Glomerular endothelial cell (primary cell): Measurements from ENCODE around the gene PLPP7. TPM values are rescaled to one million over a fixed set of nuclear protein-coding genes. Genes with fewer than 3 reads are reported as not detected.
"Not testable (repeated sequence)": the region's sequence is repeated elsewhere in the genome, so short reads cannot be mapped to it uniquely, and the experiment has no call there.

ENCODE experiments used
- DNase-seq: peaks from one replicate; pipeline ENCODE4 v3.0.0-alpha.2; 2011; ENCODE audit warnings: low read depth, low spot score; ENCODE audit errors: extremely low read depth
- total RNA-seq: library from RNA; depleted of rRNA; stranded (reverse); fragments of >200 nt; gene quantifications from 2 replicates; pipeline ENCODE4 v1.2.3, GENCODE V29; 2015

The PLPP7 gene
- total RNA-seq, 1 donor from 2014 or later = 4.4 TPM

- no peak for DNase-seq
Observed at GRCh38 chr9:131266266-131267229, 23.0 kb upstream of the PLPP7 start.

GRCh38 chr9:131270171-131271015 is 19.1 kb upstream of the PLPP7 start:
- peak; percentile 25 for DNase-seq

DNA sequence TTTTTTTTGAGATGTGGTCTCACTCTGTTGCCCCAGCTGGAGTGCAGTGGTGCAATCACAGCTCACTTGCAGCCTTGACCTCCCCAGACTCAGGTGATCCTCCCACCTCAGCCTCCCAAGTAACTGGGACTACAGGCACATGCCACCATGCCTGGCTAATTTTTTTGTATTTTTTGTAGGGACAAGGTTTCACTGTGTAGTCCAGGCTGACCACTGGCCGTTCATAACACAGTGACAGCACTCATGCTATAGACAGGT is 18.6 kb upstream of the PLPP7 start:
- not testable (repeated sequence) for DNase-seq

- DNase-seq = no peak
Observed at GRCh38 chr9:131271506-131271931, 18.0 kb upstream of the PLPP7 start.

DNA sequence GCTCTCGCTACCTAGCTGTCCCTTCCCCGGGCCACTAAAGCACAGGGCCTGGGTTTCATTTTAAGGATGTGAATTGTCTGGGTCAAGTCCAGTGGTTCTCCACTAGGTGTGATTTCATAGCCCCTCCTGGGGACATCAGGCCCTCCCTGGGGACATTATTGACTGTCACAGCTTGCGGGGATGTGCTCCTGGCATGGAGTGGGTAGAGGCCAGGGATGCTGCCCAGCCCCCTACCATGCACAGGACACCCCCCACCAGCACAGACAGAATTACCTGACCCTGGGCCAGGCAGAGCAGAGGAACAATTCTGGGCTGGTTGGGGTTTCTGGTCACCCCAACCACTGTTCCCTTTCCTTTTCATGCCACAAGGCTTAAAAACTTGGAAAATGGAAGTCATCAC is 17.3 kb upstream of the PLPP7 start:
- no peak for DNase-seq

DNA sequence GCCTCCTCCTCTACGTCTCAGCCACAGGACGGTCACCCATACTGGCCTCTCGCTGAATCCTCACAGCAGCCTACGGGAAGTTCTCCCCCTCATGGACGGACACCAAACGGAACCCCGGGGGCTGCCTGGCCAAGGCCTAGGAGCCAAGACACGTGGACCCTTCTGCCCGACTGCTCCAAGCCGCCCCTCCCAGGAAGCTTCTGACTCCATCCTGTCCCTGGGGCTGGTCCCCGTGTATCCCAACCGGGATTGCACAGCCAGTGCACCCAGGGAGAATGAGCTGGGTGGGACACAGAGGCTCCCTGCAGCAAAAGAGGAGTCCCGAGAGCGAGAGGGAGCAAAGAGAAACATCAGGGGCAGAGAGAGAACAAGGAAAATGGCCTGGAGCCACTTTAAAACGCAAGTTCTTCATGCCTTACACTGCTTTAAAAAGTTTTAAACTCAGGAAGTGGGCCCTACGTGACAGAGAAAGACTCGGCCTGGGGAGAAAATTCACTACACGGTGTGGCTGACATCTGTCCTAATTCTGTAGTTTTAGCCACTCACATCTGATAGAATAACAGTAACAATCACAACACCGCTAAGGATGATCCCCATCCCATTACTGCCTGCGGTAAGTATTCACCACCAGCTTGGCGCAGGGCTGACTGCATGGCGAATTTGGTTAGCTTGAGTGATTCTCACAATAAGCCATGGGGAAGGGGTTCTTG is 16.2 kb upstream of the PLPP7 start:
- DNase-seq = no peak

DNA sequence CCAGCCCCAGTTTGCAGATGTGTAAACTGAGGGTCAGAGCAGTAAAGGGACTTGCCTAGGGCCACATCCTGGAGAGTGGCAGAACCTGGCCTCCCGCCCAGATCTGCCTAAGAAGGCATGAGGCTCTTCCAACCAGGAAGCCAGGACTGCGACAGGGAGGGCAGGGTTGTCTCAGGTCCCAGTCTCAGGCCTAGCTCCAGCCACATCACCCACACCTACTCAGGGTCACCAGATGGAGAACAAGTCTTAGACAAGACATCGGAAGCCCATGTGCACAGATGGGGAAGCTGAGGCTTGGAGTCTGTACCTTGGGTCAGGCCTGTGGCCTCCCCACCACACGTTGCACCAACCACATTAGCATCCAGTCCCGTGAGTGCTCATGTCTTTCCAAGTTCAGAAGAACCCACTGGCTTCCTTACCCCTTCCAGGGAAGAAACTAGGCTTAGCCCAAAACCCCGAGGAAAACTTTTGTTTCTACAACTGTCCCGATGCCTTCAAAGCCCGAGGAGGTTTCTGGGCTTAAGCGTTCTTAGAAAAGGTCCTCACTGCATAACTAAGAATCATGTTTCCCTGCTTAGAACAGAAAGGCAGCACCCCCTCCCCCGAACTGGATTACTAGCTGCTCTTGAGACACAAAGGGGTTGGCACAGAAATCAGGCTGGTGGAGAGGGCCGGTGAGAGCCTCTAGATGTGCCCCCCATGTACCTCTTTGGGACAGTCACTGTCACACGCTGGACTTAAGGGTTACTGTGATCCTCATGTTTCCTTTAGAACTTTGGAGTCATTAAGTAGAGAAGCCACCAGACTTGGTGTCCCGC is 15.5 kb upstream of the PLPP7 start:
- DNase-seq = no peak

DNA sequence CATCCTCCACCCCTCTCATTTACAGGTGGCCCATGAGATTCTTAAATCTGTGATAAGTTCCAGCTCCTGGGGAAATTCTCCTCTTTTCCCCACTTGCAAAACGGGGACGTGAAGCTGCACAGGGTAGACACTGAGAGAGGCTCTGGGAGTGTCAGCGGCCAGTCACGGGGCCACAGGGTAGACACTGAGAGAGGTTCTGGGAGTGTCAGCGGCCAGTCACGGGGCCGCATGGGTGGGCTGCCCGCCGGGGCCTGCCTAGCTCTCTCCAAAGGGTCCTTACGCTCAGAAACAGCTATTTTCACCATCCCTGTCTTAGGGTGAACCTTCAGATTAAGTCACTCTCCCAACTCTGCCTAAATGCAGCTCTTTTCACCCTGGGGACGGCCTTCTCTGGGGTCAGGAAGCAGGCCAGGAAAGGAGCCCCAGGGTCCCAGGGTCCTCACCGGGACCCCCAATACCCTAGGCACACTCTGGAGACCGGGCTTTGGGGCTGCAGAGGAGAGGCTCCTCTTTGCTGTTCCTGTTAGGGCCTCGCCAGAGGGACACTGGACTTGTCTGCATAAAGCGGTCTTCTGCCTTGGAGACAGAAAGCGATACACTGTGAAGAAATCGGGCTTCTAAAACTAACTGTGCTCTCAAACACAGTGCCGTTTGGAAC is 14.7 kb upstream of the PLPP7 start:
- DNase-seq = no peak

GRCh38 chr9:131275332-131276093 is 14.0 kb upstream of the PLPP7 start:
- no peak for DNase-seq

GRCh38 chr9:131276094-131276888 is 13.2 kb upstream of the PLPP7 start, which contains the start of gene FAM78A:
FAM78A (minus strand) TSS chr9:131276510; CDS start chr9:131276179, 331 bp downstream.
- DNase-seq = no peak

DNA sequence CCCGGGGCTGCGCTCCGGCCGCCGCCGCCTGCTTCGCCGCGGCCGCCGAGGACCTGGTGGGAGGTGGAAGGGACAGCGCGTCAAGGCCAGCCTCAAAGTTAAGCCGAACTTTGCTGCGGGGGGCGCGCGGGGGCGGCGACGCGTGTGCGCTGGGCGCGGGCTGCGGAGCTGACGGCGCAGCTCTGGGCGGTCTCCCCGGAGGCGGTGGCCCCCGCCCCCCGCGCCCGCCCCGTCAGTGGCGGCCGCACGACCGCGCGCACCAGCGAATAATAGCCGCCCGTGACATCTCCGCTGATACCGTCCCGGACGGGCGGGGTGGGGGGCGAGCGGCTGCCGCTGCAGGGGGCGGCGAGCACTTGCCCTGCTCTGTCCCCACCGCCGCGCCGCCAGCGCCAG is 12.6 kb upstream of the PLPP7 start:
- DNase-seq = no peak

- DNase-seq = no peak
Observed at GRCh38 chr9:131277287-131277909, 12.1 kb upstream of the PLPP7 start.

DNA sequence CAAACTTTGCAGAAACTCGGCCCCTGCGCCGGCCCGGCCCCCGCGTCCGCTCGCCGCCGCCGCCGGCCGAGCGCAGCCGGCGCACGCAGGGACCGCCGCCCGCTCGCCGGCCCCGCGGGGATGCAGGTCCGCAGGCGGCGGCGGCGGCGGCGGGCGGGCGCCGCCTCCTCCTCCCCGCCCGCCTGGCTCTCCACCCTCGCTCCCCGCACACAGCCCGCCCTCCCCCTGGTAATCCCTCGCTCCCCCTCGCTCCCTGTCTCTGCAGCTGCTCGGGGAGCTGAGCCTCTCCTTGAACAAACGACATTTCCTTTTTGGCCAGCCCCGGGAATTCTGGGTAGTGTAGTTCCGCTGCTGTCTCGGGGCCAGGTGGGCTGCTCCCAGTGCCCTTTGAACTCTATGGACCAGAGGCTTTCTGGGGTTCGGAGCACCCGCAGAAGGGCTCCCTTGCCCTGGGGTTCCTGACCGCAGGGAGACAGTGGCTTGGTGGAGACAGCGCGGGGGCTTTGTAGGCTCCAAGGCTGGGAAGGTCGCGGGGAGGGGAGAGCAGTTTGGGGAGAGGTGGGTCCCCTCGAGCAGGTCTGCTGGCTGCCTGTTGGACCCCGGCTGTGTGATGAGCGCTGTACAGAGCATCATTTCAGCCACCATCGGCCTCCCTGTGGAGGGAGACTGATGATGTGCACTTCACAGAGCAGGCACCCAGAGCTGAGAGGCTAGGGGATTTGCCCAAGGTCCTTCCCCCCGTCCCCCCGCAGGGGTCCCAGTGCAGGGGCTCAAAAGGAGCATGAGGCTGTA is 11.4 kb upstream of the PLPP7 start:
- peak; percentile 22 for DNase-seq

DNA sequence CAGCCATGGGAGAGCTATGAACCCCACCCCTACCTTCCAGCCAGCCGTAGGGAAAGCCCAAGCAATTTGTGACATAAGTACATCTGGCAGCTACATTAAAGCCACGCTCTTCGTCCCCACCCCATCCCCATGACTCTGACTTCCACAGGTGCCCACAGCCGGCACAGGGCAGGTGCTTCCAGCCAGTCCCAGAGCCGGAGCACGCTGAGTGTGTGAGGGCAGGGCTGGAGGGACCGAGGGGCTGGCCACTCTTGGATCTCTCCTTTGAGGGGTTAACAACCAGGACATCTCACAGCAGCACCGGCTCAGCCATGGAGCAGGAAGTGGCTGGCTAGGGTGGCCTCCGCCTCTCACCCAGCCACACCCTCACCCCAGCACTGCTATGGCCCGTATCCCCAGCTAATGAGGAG is 10.8 kb upstream of the PLPP7 start:
- no peak for DNase-seq

GRCh38 chr9:131279196-131279862 is 10.2 kb upstream of the PLPP7 start:
- DNase-seq = no peak

GRCh38 chr9:131279863-131280570 is 9.5 kb upstream of the PLPP7 start:
- no peak for DNase-seq
